GM18858 (cell line): ENCODE results near the gene SCAMP5.

Experiments
- ATAC-seq: cut with Tn5 transposase; IDR thresholded peaks from one replicate; pipeline ENCODE4 v1.9.1; 2021; ENCODE audit not compliant: unreplicated experiment

SCAMP5 gene

DNA sequence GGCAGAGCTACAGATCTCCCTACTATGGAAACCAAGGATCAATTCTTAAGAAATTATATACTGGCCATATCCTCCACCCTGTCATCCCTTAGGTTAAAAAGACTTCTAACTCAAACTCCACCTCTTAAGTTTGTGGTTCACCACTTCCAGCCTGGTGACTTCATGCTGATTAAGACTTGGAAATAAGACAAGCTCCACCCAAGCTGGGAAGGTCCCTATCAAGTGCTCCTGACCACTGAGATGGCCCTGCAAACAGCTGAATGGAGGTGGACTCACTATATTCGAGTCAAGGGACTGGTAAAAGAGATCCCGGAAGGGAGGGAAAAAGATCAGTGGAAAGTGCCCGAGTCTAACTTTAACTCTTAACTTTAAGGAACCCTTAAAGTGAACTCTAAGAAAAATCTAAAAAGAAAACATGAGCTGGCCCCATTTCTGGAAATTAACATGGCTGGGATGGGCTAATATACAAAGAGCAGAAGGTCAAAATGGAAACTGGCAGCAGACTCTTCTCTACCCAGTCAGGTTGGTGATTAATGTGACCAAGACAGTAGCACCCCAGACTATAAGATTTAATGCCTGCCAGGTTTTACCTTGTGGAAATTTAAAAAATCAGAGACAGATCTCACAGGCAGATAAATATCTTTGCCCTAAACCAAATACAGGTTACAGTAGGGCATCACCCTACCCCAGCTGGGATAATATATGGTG is 71.9 kb downstream of the SCAMP5 start:
- ATAC-seq, result no peak

DNA sequence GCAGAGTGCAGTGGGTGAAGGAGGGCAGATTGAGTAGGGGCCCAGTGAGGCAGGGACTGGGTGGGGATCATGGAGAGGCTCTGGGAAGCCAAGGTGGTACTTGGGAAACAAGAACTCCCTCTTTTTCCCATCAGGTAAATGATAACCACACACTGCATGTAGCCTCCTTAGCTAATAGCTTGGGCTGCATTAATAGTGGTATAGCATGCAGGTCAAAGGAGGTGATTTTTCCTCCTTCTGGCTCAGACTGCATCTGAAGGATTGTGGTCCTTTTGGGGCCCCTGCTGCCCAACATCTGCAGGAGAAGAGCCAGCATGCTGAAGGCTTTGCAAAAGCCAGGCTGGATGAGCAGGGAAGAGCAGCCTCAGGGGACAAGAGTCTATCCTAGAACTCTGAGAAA is 73.4 kb downstream of the SCAMP5 start:
- no peak for ATAC-seq

DNA sequence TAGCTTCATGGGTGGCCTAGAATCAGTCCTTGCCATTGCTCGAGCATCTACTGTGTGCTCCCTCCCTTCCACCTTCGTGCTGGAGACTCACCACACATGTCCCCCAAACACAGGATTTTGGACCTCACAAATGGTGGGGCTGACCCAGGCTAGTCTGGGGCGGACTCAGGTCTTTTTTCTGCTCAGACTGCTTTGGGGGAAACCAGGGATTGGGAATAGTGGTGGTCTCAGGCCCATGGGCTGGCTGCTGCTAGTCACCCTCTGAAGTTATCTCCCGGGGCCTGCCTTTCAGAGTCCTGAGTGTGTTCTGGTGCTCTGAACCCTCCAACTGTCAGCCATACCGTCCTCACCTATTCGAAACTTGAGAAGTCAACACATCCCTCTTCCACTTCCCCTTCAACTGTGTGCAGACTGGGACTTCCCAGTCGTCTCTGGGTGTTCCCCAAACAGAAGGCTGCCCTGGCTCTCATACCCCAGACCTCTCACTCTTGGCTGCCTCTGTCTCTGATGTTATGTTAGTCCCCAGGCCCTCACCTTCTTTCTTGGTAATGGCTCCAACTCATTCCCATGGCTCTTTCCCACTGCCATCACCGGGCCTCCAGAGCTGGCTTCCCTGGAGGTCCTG is 74.0 kb downstream of the SCAMP5 start:
- ATAC-seq, result peak; percentile 79

DNA sequence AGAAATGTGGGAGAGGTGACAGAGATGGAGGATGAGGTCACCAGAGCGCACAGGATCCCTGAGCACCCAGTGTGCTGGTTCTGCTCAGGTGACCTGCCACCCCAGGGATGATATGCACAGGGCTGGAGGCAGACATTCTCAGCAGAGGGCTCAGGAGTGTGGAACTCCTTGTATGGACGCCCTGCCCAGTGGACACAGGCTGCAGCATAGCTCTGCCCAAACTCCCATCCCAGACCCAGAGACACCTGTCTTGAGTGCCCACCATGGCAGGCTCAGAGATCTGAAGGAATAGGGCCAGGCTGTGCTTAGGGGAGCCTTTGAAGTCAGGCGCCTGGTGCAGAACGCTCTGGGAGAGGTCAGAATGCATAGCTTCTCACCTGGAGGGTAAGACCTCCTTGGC is 75.3 kb downstream of the SCAMP5 start:
- no peak for ATAC-seq
